Measurements from ENCODE around the gene ZNF148.

GRCh38 chr3:125402639-125403038 is 27.5 kb upstream of the ZNF148 start:
- no peak for TF ChIP-seq CTCF (IDR thresholded peaks at IDR 0.05 in 4 of 5, conservative IDR thresholded peaks at IDR 0.05 in 1 of 5)
- TF ChIP-seq POLR2A (IDR thresholded peaks at IDR 0.05), result no peak
